Dedifferentiated amniotic fluid mesenchymal stem cell (primary cell): ENCODE measurements around the gene OR8B4.
"Not testable (repeated sequence)": the region's sequence is repeated elsewhere in the genome, so short reads cannot be mapped to it uniquely, and the experiment has no call there.

ENCODE experiments used
- DNase-seq: peaks from one replicate; pipeline ENCODE4 v3.0.0-alpha.2; 2016; ENCODE audit errors: extremely low spot score

OR8B4 gene, protein sequence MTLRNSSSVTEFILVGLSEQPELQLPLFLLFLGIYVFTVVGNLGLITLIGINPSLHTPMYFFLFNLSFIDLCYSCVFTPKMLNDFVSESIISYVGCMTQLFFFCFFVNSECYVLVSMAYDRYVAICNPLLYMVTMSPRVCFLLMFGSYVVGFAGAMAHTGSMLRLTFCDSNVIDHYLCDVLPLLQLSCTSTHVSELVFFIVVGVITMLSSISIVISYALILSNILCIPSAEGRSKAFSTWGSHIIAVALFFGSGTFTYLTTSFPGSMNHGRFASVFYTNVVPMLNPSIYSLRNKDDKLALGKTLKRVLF

DNA sequence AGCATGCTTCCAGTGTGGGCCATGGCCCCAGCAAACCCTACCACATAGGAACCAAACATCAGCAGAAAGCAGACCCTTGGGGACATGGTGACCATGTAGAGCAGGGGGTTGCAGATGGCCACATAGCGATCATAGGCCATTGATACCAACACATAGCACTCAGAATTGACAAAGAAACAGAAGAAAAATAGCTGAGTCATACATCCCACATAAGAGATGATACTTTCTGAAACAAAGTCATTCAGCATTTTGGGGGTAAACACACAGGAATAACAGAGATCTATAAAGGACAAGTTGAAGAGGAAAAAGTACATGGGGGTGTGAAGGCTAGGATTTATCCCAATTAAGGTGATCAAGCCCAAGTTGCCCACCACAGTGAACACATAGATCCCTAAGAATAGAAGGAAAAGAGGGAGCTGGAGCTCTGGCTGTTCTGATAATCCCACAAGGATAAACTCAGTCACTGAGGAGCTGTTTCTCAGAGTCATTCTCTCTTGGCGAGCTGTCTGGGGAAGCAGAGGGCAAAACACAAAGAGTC is at the start of gene OR8B4:
OR8B4 (minus strand) TSS at position 488 of the 538 bp plus-strand sequence; CDS start at position 488, 0 bp downstream.
- DNase-seq, result no peak

- DNase-seq, result no peak
Measured at GRCh38 chr11:124474079-124474478, 49.4 kb upstream of the OR8B4 start.

DNA sequence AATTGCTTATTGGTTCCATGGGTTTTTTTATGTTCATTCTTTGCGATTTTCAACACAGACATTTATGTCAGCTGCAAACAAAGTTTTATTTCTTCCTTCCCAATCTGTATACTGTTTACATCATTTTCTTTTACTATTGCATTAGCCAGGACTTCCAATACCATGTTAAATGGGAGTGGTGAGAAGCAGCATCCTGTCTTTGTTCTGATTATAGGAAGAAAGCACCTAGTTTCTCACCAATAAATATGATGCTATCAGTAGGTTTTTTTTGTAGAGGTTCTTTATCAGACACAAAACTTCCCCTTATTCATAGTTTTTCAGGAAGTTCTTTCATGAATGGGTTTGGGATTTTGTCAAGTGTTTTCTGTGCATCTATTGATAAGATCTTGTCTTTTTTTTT is 48.8 kb upstream of the OR8B4 start:
- no peak for DNase-seq

GRCh38 chr11:124470561-124471227 is 46.0 kb upstream of the OR8B4 start:
- DNase-seq, result no peak

DNA sequence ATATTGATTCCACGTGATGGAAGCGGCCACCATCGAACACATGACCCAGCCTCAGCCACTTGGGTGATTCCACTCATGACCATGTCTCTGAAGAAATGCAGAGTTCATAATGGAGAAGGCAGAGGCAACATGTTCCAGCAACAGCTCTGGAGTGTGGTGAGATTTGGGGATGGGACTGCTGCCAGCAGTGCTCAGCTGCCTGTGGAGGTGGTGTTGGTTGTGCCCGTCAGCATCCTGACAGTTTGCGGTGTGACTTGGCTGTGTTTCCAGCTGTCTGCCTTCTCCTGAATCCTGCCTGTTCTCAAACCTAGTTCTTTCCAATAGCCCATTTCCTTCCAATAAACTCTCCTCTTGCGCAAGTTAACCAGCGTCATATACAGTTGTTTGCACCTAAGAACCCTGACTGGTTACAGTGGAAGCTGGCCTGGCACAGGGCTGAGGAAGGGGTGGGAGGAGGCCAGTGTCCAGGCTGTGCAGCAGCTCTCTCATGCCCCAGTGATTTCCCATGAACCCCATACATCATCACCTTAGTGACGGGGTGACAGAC is 42.8 kb upstream of the OR8B4 start:
- no peak for DNase-seq

DNA sequence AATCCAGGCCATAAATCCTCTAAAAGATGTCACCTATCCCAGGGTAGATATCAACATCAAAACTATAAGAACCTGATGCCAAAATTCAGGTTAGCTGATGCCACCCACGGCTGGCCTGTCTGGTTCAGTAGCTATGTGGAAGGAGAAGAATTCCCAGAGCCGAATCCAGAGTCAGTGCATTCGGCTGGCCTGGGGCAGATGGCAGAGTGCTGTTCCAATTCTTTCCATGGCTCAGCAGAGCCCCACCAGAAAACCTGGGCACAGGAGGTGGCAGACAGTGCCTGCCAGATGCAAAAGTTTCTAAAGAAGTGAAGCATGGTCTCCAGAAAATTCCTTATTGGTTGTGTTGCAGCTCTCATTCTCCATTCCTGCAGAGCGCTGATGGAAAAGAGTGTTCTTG is 40.7 kb upstream of the OR8B4 start:
- DNase-seq, result no peak

GRCh38 chr11:124463990-124464389 is 39.3 kb upstream of the OR8B4 start:
- no peak for DNase-seq

DNA sequence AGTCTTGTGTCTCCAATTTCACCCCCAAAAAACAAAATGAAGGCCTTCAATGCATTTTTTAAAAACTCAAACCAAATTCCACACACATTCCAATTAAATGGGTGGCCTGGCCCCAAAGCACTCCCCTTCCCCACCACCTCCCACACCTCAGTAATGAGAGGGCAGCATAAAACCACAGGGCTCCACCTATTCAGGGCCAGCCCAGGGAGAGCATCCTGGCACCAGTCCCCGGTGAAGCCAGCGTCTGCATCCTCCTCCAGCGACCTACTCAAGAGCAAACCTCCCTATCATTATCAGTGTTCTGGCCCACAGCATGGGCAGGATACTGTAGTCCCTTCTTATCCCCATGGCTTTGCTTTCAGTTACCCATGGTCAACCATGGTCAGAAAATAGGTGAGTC is 38.7 kb upstream of the OR8B4 start:
- DNase-seq, result no peak

DNA sequence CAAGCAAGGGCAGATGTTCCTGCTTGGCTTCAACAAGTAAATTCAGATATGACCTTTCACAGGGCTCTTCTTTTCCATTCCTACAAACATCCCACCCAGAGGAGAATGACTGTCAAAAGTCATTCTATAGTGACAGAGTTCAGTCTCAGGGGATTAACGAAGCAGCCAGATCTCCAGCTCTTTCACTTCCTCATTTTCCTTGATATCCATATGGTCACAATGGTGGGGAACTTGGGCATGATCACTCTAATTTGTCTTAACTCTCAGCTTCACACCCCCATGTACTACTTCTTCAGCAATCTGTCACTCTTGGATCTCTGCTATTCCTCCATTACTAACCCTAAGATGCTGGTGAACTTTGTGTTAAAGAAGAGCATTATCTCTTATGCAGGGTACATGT is 35.8 kb upstream of the OR8B4 start:
- no peak for DNase-seq

GRCh38 chr11:124459379-124459778 is 34.7 kb upstream of the OR8B4 start:
- DNase-seq, result not testable (repeated sequence)

- DNase-seq, result no peak
Measured at GRCh38 chr11:124454552-124454951, 29.9 kb upstream of the OR8B4 start.

DNA sequence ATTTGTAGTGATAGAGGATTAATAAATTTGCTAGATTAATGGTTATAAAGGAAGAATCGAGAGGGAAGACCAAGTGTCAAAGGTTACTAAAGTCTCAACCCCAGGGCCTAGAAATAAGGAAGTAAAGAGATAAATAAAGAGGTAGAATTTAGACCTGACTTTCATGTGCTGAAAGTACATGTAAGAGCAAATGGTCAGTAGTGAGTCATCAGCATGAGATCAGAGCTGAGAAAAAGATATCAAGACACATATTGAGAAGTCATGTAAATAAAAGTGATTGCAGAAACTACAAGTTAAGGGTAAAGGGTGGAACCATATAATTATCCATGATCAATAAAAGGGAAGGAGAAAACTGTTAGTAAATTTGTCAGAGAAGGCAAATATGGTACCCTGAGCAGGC is 22.2 kb upstream of the OR8B4 start:
- DNase-seq, result no peak

DNA sequence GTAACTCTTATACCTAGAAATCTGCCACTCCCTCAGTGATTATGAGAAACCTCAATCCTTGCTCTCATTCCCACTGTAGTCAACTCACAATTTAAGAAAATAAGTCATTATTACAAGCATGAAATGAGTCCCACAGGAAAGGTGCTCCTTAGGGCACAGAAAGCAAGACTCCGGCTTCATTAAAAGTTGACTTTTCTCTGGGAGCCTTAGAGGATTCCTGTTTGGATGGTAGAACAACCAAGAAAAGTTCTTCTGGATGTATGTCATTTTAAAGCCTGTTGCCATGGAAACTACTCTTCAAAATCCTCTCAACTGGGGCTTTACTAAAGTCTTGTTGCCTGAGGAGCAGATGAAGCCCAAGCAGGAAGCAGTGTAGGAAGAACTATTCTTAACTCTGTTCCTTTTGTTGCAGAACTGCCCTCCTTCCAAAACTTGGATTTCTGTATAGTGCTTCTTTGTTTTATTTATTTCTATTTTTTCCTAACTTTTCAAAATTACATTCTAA is 21.0 kb upstream of the OR8B4 start, which contains the start of gene OR8B8:
OR8B8 (minus strand) TSS at position 51 of the 505 bp plus-strand sequence. CDS start 4,611 bp downstream, outside the sequence.
- no peak for DNase-seq

GRCh38 chr11:124442847-124443246 is 18.2 kb upstream of the OR8B4 start:
- DNase-seq, result no peak

GRCh38 chr11:124442442-124442841 is 17.8 kb upstream of the OR8B4 start:
- no peak for DNase-seq

GRCh38 chr11:124441519-124441918 is 16.8 kb upstream of the OR8B4 start:
- DNase-seq, result no peak

DNA sequence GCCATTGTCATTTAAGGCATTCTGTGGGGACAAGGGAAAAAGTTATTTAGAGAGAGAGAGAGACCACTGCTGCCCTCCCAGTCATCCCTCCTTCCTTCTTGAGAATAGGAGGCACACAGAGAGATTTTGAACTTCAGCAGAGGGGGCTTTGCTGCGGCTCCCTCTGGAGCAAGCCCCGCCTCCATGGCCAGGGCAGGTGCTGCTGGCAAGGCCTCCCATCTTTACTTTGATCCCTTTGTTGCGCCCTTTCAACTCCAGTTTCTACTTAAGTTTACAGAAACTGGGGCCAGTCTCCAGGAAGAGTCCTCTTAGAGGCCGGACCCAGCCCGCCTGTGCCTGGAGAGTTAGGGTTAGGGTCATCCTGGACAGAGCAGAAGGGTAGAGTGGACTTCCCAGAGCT is 16.4 kb upstream of the OR8B4 start:
- DNase-seq, result no peak

DNA sequence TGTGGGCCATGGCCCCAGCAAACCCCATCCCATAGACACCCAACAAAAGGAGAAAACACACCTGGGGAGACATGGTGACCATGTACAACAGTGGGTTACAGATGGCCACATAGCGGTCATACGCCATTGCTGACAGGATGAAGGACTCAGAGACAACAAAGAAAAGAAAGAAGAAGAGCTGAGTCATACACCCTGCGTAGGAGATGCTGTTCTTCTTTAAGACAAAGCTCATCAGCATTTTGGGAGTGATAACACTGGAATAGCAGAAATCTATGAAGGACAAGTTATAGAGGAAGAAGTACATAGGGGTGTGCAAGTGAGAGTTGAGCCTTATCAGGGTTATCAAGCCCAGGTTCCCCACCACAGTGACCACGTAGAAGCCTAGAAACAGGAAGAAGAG is 15.9 kb upstream of the OR8B4 start:
- no peak for DNase-seq

DNA sequence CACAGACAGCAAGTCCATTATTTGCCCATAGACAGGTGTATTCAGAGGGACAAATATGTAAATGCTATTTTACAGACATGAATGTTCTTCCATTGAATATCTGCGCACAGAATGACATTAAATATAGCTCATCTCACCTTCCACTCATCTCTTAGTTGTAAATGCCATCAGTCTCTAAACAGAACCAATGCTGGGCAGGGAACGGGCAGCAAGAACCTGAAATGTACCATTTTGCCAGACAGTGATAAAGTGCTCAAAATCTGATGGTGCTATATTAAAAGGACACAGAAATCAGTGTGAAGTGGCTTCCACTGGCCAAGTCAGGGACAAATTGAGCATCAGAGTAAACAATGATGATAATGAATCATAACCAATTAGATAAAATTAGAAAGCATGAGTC is 10.0 kb upstream of the OR8B4 start:
- no peak for DNase-seq

GRCh38 chr11:124429599-124429998 is 4.9 kb upstream of the OR8B4 start:
- no peak for DNase-seq

DNA sequence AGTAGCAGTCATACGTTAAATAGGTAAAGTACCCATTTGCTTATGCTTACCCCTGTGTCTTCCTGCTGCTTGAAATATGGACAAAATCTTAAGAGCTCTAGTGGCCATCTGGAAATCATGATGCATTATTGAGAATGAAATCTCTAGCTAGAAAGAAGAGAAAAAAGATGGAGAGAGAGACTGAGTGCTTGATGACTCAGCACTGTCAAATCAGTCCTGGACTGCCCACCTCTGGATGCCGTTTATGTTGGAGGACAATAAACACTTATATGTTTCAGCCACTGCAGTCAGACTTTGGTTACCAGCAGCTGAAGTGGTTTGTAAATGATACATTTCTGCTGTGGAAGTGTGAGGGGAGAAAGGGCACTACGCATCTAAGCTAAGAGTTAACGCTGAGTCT is 3.6 kb downstream of the OR8B4 start:
- DNase-seq, result no peak

- peak; percentile 54 for DNase-seq
Measured at GRCh38 chr11:124415356-124415923, 9.2 kb downstream of the OR8B4 start.
